DMS79 treated with DMSO at 0.1 percent for 48 hours (cell line): Measurements from ENCODE around the gene PLIN1.

Experiments used
- DNase-seq: peaks from one replicate; lab custom pipeline; 2025; lab: John Stamatoyannopoulos, UW

Gene PLIN1

GRCh38 chr15:89652131-89652530 lies 27.0 kb downstream of the PLIN1 start:
- no peak for DNase-seq

- DNase-seq: no peak
These were observed 29.5 kb downstream of the PLIN1 start for GRCh38 chr15:89649716-89650115.

GRCh38 chr15:89649013-89649625 lies 30.0 kb downstream of the PLIN1 start:
- no peak for DNase-seq

- no peak for DNase-seq
These were observed 30.8 kb downstream of the PLIN1 start for GRCh38 chr15:89648106-89649012.

GRCh38 chr15:89647191-89647851 lies 31.8 kb downstream of the PLIN1 start:
- DNase-seq: no peak

- no peak for DNase-seq
These were observed 32.6 kb downstream of the PLIN1 start for GRCh38 chr15:89646416-89647141.

GRCh38 chr15:89645680-89646079 lies 33.5 kb downstream of the PLIN1 start:
- DNase-seq: no peak

GRCh38 chr15:89642106-89642505 lies 37.1 kb downstream of the PLIN1 start:
- DNase-seq: no peak

- no peak for DNase-seq
These were observed 38.1 kb downstream of the PLIN1 start for GRCh38 chr15:89641053-89641452.

- no peak for DNase-seq
These were observed 38.9 kb downstream of the PLIN1 start for GRCh38 chr15:89640245-89640644.

- no peak for DNase-seq
These were observed 45.6 kb downstream of the PLIN1 start for GRCh38 chr15:89633585-89633984.

GRCh38 chr15:89632563-89633430 lies 46.4 kb downstream of the PLIN1 start:
- no peak for DNase-seq

- no peak for DNase-seq
These were observed 47.3 kb downstream of the PLIN1 start for GRCh38 chr15:89631902-89632264.

- no peak for DNase-seq
These were observed 47.9 kb downstream of the PLIN1 start for GRCh38 chr15:89630974-89631901.

- DNase-seq: no peak
These were observed 48.9 kb downstream of the PLIN1 start for GRCh38 chr15:89630260-89630659.

GRCh38 chr15:89629829-89630228 lies 49.3 kb downstream of the PLIN1 start:
- no peak for DNase-seq

- DNase-seq: no peak
These were observed 50.1 kb downstream of the PLIN1 start for GRCh38 chr15:89628806-89629715.

GRCh38 chr15:89628301-89628700 lies 50.9 kb downstream of the PLIN1 start:
- no peak for DNase-seq
